PFSK-1 (cell line): ENCODE data around the gene NRARP.

Experiments used
- FOXP2 ChIP-seq: optimal IDR thresholded peaks from 2 replicates; pipeline ENCODE3; 2011; ENCODE audit warnings: borderline replicate concordance, control low read depth, inconsistent platforms; ENCODE audit not compliant: insufficient read depth; ENCODE audit errors: extremely low read length, extremely low read depth
- POLR2AphosphoS5 ChIP-seq: IDR thresholded peaks from 2 replicates; pipeline ENCODE4 v1.6.1; 2012; ENCODE audit warnings: low read depth, mild to moderate bottlenecking, control low read depth, low read length, moderate library complexity
- REST ChIP-seq, 2 experiments: IDR thresholded peaks; 2 replicates each; pipeline versions ENCODE4 v1.6.1 to v1.8.0; 2011 to 2012; ENCODE audit warnings: low read depth in 2 of 2, low read length in 2 of 2, control low read depth in 1 of 2, inconsistent platforms in 1 of 2, mild to moderate bottlenecking in 1 of 2, moderate library complexity in 1 of 2; ENCODE audit not compliant: insufficient read depth in 1 of 2
- SIN3A ChIP-seq: IDR thresholded peaks from 2 replicates; pipeline ENCODE4 v1.6.1; 2012; ENCODE audit warnings: mild to moderate bottlenecking, low read length, moderate library complexity, borderline replicate concordance; ENCODE audit not compliant: insufficient read depth
- TAF1 ChIP-seq: IDR thresholded peaks from 2 replicates; pipeline ENCODE4 v1.6.1; 2012; ENCODE audit warnings: low read length, control low read depth, borderline replicate concordance; ENCODE audit not compliant: insufficient read depth

Gene NRARP

GRCh38 chr9:137273611-137274320 lies 28.3 kb downstream of the NRARP start:
- TF ChIP-seq TAF1 (no peak), REST (IDR thresholded peaks at IDR 0.05; ENCODE audit: insufficient read depth in 1 of 2, low read depth in 2 of 2, low read length in 2 of 2) (no peak), SIN3A (no peak), FOXP2 (no peak), POLR2AphosphoS5 (no peak)

- TF ChIP-seq FOXP2 (no peak), POLR2AphosphoS5 (no peak), SIN3A (no peak), REST (IDR thresholded peaks at IDR 0.05; ENCODE audit: insufficient read depth in 1 of 2, low read depth in 2 of 2, low read length in 2 of 2) (no peak), TAF1 (no peak)
Measured at GRCh38 chr9:137273095-137273490, 29.0 kb downstream of the NRARP start.

- TF ChIP-seq TAF1 (no peak), FOXP2 (no peak), SIN3A (no peak), REST (IDR thresholded peaks at IDR 0.05; ENCODE audit: insufficient read depth in 1 of 2, low read depth in 2 of 2, low read length in 2 of 2) (no peak), POLR2AphosphoS5 (no peak)
Measured at GRCh38 chr9:137272241-137273094, 29.6 kb downstream of the NRARP start.

- TF ChIP-seq POLR2AphosphoS5 (no peak), TAF1 (no peak), FOXP2 (no peak), SIN3A (no peak), REST (IDR thresholded peaks at IDR 0.05; ENCODE audit: insufficient read depth in 1 of 2, low read depth in 2 of 2, low read length in 2 of 2) (no peak)
Measured at GRCh38 chr9:137271696-137272076, 30.4 kb downstream of the NRARP start.
